Endothelial cell of umbilical vein (primary cell): ENCODE data around the gene PFKFB1. TPM values are rescaled to one million over a fixed set of nuclear protein-coding genes. Genes with fewer than 3 reads are reported as not detected.

ENCODE experiments used
- BruUV-seq: library from RNA; stranded (reverse); fragments of 400-500 nt; replicated peaks from 2 replicates; lab custom pipeline; 2021; lab: Mats Ljungman, UMichigan
- CTCF ChIA-PET: fragments of 300-600, 350-600 bp; sonication (Branson Sonifier 250); formaldehyde crosslinking; loops from one replicate; lab custom pipeline; 2021; ENCODE audit warnings: antibody characterized with exemption, inconsistent platforms; lab: Charles Lee
- POLR2A ChIA-PET: fragments of 300-600, 350-600 bp; sonication (Branson Sonifier 250); formaldehyde crosslinking; loops from one replicate; lab custom pipeline; 2021; ENCODE audit warnings: antibody characterized with exemption, inconsistent platforms; lab: Charles Lee
- DNase-seq: peaks from one replicate; pipeline ENCODE4 v3.0.0-alpha.2; 2011; ENCODE audit warnings: low read depth, low spot score
- FAIRE-seq: peaks from 2 replicates; lab custom pipeline; 2011; peaks lifted over from hg19 to GRCh38; lab: Jason Lieb, UNC
- H2AFZ ChIP-seq: 2 replicates; pipeline ENCODE4 v1.6.0; 2012; ENCODE audit warnings: low read depth, low read length, control low read depth, inconsistent platforms
- H3K27ac ChIP-seq: 2 replicates; pipeline ENCODE4 v1.5.1; 2011; ENCODE audit warnings: low read depth, mild to moderate bottlenecking, control low read depth, low read length, moderate library complexity; ENCODE audit not compliant: insufficient read depth
- H3K27me3 ChIP-seq, 2 experiments: 2 replicates each; pipeline versions ENCODE4 v1.6.0 to v1.6.1; 2011; ENCODE audit warnings: low read length in 2 of 2, mixed read lengths in 1 of 2; ENCODE audit not compliant: control insufficient read depth in 2 of 2, insufficient read depth in 2 of 2
- H3K36me3 ChIP-seq, 2 experiments: 2 replicates in 1 of 2; 3 replicates in 1 of 2; pipeline ENCODE4 v1.5.1; 2011; ENCODE audit warnings: low read length in 2 of 2, mild to moderate bottlenecking in 1 of 2, moderate library complexity in 1 of 2; ENCODE audit not compliant: control insufficient read depth in 2 of 2, insufficient read depth in 2 of 2; ENCODE audit errors: extremely low read depth in 1 of 2
- H3K4me1 ChIP-seq: 3 replicates; pipeline ENCODE4 v1.5.1; 2011; ENCODE audit warnings: mild to moderate bottlenecking, low read length; ENCODE audit not compliant: control insufficient read depth, insufficient read depth; ENCODE audit errors: extremely low read depth
- H3K4me2 ChIP-seq: 2 replicates; pipeline ENCODE4 v1.6.1; 2011; ENCODE audit warnings: low read length, control low read depth, mixed read lengths; ENCODE audit not compliant: insufficient read depth
- H3K4me3 ChIP-seq, 3 experiments: fragments of 200-600 bp in 1 of 3; sonication (generic), shearing (Covaris generic) in 1 of 3; replicated peaks in 1 of 3; 2 replicates each; pipeline ENCODE4 v1.5.1; 2011 to 2016; ENCODE audit warnings: control low read depth in 3 of 3, low read length in 3 of 3, mild to moderate bottlenecking in 2 of 3, inconsistent platforms in 1 of 3, low read depth in 1 of 3, moderate library complexity in 1 of 3; ENCODE audit not compliant: insufficient read depth in 1 of 3
- H3K79me2 ChIP-seq: 2 replicates; pipeline ENCODE4 v1.6.0; 2012; ENCODE audit warnings: low read length, inconsistent platforms; ENCODE audit not compliant: control insufficient read depth, insufficient read depth
- H3K9ac ChIP-seq: replicated peaks from 2 replicates; pipeline ENCODE3; 2011; ENCODE audit warnings: low read length, control low read depth; ENCODE audit not compliant: insufficient read depth; ENCODE audit errors: extremely low read depth
- H3K9me1 ChIP-seq: replicated peaks from 3 replicates; pipeline ENCODE4 v1.6.0; 2011; ENCODE audit warnings: mild to moderate bottlenecking, low read length; ENCODE audit not compliant: control insufficient read depth, insufficient read depth; ENCODE audit errors: extremely low read depth
- H3K9me3 ChIP-seq: replicated peaks from 2 replicates; pipeline ENCODE4 v1.5.1; 2012; ENCODE audit warnings: low read length, inconsistent platforms; ENCODE audit not compliant: control insufficient read depth, insufficient read depth
- H4K20me1 ChIP-seq: replicated peaks from 2 replicates; pipeline ENCODE3; 2011; ENCODE audit warnings: mild to moderate bottlenecking, low read length; ENCODE audit not compliant: control insufficient read depth, insufficient read depth; ENCODE audit errors: extremely low read depth
- CTCF ChIP-seq, 2 donors: IDR thresholded peaks; 1 replicate in 1 of 2; 2 replicates in 1 of 2; pipeline ENCODE4 v1.5.1; 2011; ENCODE audit warnings: low read length in 2 of 2, mild to moderate bottlenecking in 2 of 2, moderate library complexity in 2 of 2, control low read depth in 1 of 2, inconsistent platforms in 1 of 2, low read depth in 1 of 2; ENCODE audit not compliant: insufficient read depth in 1 of 2; ENCODE audit errors: extremely low read depth in 1 of 2
- EZH2 ChIP-seq: IDR thresholded peaks from 2 replicates; pipeline ENCODE4 v1.6.1; 2012; ENCODE audit warnings: borderline replicate concordance, low read depth, mild to moderate bottlenecking, moderate library complexity, low read length, inconsistent platforms; ENCODE audit not compliant: severe bottlenecking
- FOS ChIP-seq: IDR thresholded peaks from 2 replicates; pipeline ENCODE4 v1.6.1; 2011; ENCODE audit warnings: mild to moderate bottlenecking, low read length, moderate library complexity, borderline replicate concordance; ENCODE audit not compliant: insufficient read depth
- GATA2 ChIP-seq: IDR thresholded peaks from 2 replicates; pipeline ENCODE4 v1.7.0; 2011; ENCODE audit warnings: low read depth, mild to moderate bottlenecking, moderate library complexity, mixed read lengths, low read length; ENCODE audit not compliant: insufficient read length, insufficient read depth
- JUN ChIP-seq: IDR thresholded peaks from 2 replicates; pipeline ENCODE4 v1.6.1; 2011; ENCODE audit warnings: borderline replicate concordance, low read depth; ENCODE audit not compliant: insufficient read length, insufficient read depth
- MYC ChIP-seq: IDR thresholded peaks from one replicate; pipeline ENCODE4 v1.6.1; 2011; ENCODE audit warnings: mild to moderate bottlenecking, low read depth, low read length
- POLR2A ChIP-seq: IDR thresholded peaks from 2 replicates; pipeline ENCODE4 v1.6.1; 2012; ENCODE audit warnings: low read depth, mild to moderate bottlenecking, control low read depth, low read length
- POLR2AphosphoS5 ChIP-seq: IDR thresholded peaks from 2 replicates; pipeline ENCODE4 v1.6.1; 2012; ENCODE audit warnings: low read depth, mild to moderate bottlenecking, control low read depth, low read length, moderate library complexity; ENCODE audit not compliant: insufficient read depth
- dilution Hi-C: fragments of 300-500 bp; cut with MboI; formaldehyde crosslinking; loops from one replicate; pipeline ENCODE4 v1.15.0; 2019; ENCODE audit warnings: low sequenced_read_pairs; ENCODE audit not compliant: extremely low pct_ligation_motif_present
- intact Hi-C: fragments of 100-400 bp; cut with micrococcal nuclease; formaldehyde crosslinking; loops from one replicate; pipeline ENCODE4 v1.10.0; 2022
- polyA plus RNA-seq, 4 experiments: library from polyadenylated mRNA; depleted of rRNA in 3 of 4; stranded (reverse) in 3 of 4; unstranded in 1 of 4; fragments of >200 nt; gene quantifications; 2 replicates each; pipeline versions ENCODE4 v1.2.1 to v1.2.3, GENCODE V29; 2011 to 2012; ENCODE audit warnings: missing spikeins in 1 of 4
- total RNA-seq: library from RNA; stranded (reverse); gene quantifications from 2 replicates; pipeline ENCODE4 v1.2.3, GENCODE V29; 2021
- TF ChIP-seq, protein P1 (sequence below): IDR thresholded peaks from 2 replicates; pipeline ENCODE4 v1.6.1; 2011; ENCODE audit not compliant: insufficient read depth, insufficient read length

PFKFB1 gene
- total and polyA plus RNA-seq, 2 donors (not counting 3 experiments of a cell fraction or from before 2014, with no cell fraction given) = 0.18 to 0.20 TPM

GRCh38 chrX:54926978-54927377 is 67.0 kb downstream of the PFKFB1 start:
- Histone ChIP-seq H3K9me1 (no peaks in the 10 kb centered on the region), H3K9me3 (no peaks in the 10 kb centered on the region), H4K20me1 (no peaks in the 10 kb centered on the region), H3K9ac (no peak overlapping the region), H3K27ac (no peak overlapping the region), H3K4me1 (no peaks in the 10 kb centered on the region), H3K79me2 (no peaks in the 10 kb centered on the region), H3K4me3 (no peak overlapping the region), H3K27me3 (no peaks in the 10 kb centered on the region), H2AFZ (no peak overlapping the region), H3K4me2 (no peak overlapping the region), H3K36me3 (peaks cover 0 to 10% of the 10 kb centered on the region in 2 experiments)
- intact Hi-C loops = no loop called here
- dilution Hi-C loops = no loop called here
- no peak for DNase-seq
- no peak for TF ChIP-seq EZH2
- TF ChIP-seq JUN = no peak
- TF ChIP-seq POLR2A = no peak
- TF ChIP-seq FOS = no peak
- no peak for TF ChIP-seq CTCF (IDR thresholded peaks at IDR 0.05; ENCODE audit: extremely low read depth in 1 of 2, insufficient read depth in 1 of 2, low read depth in 1 of 2, low read length in 2 of 2)
- TF ChIP-seq MYC = no peak
- no peak for TF ChIP-seq POLR2AphosphoS5
- TF ChIP-seq, protein P1, sequence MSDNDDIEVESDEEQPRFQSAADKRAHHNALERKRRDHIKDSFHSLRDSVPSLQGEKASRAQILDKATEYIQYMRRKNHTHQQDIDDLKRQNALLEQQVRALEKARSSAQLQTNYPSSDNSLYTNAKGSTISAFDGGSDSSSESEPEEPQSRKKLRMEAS = no peak
- TF ChIP-seq GATA2 = no peak
- no TSS peak for BruUV-seq
- FAIRE-seq = no peak
- ChIA-PET CTCF (no interaction called here), POLR2A (no interaction called here)
